HL-60 (cell line): ENCODE data around the gene LRRC52.

Experiments
- CTCF ChIP-seq: IDR thresholded peaks from one replicate; pipeline ENCODE4 v1.5.1; 2011; ENCODE audit warnings: low read length, control low read depth, inconsistent platforms; ENCODE audit not compliant: insufficient read depth
- GABPA ChIP-seq: IDR thresholded peaks from 2 replicates; pipeline ENCODE4 v1.6.1; 2012; ENCODE audit warnings: low read depth
- POLR2AphosphoS5 ChIP-seq: IDR thresholded peaks from 2 replicates; pipeline ENCODE4 v1.6.1; 2012; ENCODE audit warnings: low read depth

DNA sequence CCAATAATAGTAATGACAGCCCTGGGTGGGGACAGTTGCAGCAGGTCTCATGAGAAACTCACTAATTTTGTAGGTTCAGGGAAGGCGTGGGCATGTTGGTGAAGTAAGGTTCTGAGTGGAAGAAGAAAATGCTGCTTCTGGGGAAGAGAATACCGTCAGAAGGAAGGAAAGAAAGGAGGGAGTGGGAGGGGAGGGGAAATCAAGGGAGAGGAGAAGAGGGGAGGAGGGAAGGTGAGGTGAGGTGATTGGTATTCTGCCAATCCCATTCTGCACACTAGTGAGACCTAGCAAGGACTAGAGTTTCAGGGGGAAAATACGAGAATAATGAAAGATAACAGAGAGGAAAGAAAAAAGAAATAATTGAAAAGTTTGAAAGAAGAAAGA is 54.9 kb downstream of the LRRC52 start:
- TF ChIP-seq POLR2AphosphoS5 (no peak), CTCF (no peak), GABPA (no peak)
